ENCODE data around the gene CLEC20A. TPM values are rescaled to one million over a fixed set of nuclear protein-coding genes. Genes with fewer than 3 reads are reported as not detected.

The CLEC20A gene
- total and polyA plus RNA-seq, 12 donors: not detected

- no peak for DNase-seq
- no peak overlapping the region for H3K27ac ChIP-seq
- no peaks in the 10 kb centered on the region for H3K27me3 ChIP-seq
- H3K36me3 ChIP-seq (replicated peaks in 1 of 2): no peaks in the 10 kb centered on the region
- 69 to 88% (median 83%) methylated on average over 5 of the region's 5 CpGs for WGBS, 4 donors
- H3K4me1 ChIP-seq (replicated peaks in 1 of 2): no peaks in the 10 kb centered on the region
- TF ChIP-seq POLR2A (IDR thresholded peaks at IDR 0.05) (no peak), CTCF (IDR thresholded peaks at IDR 0.05) (no peak)
- H3K9me3 ChIP-seq (replicated peaks in 1 of 3): no peaks in the 10 kb centered on the region
- no peak overlapping the region for H3K4me3 ChIP-seq
- intact Hi-C loops (cut with DNase I): loop anchor here (5.0 kb wide), 1 partner anchor 191 kb away; no protein-coding TSS in a partner anchor
These were observed 6.1 kb upstream of the CLEC20A start for GRCh38 chr1:178502856-178503255.

- no peak for TF ChIP-seq CTCF (IDR thresholded peaks at IDR 0.05)
- TF ChIP-seq POLR2A (IDR thresholded peaks at IDR 0.05): no peak
- no peak overlapping the region for H3K27ac ChIP-seq
- intact Hi-C loops (cut with DNase I): loop anchor here (5.0 kb wide), 1 partner anchor 190 kb away; no protein-coding TSS in a partner anchor
- no peaks in the 10 kb centered on the region for H3K4me1 ChIP-seq (replicated peaks in 1 of 2)
- no peaks in the 10 kb centered on the region for H3K36me3 ChIP-seq (replicated peaks in 1 of 2)
- no peaks in the 10 kb centered on the region for H3K9me3 ChIP-seq (replicated peaks in 1 of 3)
- no peaks in the 10 kb centered on the region for H3K27me3 ChIP-seq
- 83 to 88% (median 86%) methylated on average over 3 of the region's 3 CpGs for WGBS, 4 donors
- peak in 1 of 7 donors; percentile 33 for DNase-seq
- H3K4me3 ChIP-seq: no peak overlapping the region
These were observed 5.6 kb upstream of the CLEC20A start for GRCh38 chr1:178502330-178502714.

DNA sequence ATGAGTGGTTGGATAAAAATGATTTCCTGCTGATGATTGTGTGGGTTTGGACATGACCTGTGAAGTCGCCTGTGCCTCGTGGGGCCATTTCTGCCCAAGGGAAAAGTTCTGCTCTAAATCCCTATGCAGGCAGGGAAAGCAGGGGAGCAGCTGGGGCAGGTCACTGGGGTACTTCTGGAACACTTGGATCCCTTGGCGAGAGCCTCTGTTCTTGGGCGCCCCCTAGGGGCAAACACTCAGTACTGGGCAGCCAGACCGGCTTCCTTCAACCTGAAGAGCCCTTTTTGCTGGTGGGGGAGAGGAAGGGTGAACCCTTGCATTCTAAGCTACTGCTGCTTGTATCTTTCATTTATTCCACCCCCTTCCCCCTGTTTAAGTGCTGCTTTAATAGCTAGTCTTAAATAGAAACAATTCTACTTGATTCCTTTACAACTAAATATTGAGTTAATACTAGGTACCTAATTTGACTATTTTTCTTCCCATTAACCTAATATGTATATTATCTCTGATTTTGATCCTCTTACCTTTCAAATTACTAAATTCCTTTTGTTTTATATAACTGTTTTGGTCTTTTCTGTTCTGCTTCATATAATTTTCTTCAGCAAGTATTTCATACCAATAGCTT lies 5.1 kb upstream of the CLEC20A start:
- TF ChIP-seq CTCF (IDR thresholded peaks at IDR 0.05) (peak; percentile 71 to 89 (median 83)), POLR2A (IDR thresholded peaks at IDR 0.05) (no peak)
- Histone ChIP-seq H3K27ac (no peak overlapping the region), H3K9me3 (replicated peaks in 1 of 3) (no peaks in the 10 kb centered on the region), H3K4me3 (no peak overlapping the region), H3K4me1 (replicated peaks in 1 of 2) (no peaks in the 10 kb centered on the region), H3K36me3 (replicated peaks in 1 of 2) (no peaks in the 10 kb centered on the region), H3K27me3 (no peaks in the 10 kb centered on the region)
- DNase-seq: peak; percentile 68 to 87 (median 78)
- intact Hi-C loops (cut with DNase I): loop anchor here (5.0 kb wide), 1 partner anchor 190 kb away; no protein-coding TSS in a partner anchor
- 11 to 28% (median 18%) methylated on average over 4 to 5 of the region's 5 CpGs for WGBS, 4 donors

DNA sequence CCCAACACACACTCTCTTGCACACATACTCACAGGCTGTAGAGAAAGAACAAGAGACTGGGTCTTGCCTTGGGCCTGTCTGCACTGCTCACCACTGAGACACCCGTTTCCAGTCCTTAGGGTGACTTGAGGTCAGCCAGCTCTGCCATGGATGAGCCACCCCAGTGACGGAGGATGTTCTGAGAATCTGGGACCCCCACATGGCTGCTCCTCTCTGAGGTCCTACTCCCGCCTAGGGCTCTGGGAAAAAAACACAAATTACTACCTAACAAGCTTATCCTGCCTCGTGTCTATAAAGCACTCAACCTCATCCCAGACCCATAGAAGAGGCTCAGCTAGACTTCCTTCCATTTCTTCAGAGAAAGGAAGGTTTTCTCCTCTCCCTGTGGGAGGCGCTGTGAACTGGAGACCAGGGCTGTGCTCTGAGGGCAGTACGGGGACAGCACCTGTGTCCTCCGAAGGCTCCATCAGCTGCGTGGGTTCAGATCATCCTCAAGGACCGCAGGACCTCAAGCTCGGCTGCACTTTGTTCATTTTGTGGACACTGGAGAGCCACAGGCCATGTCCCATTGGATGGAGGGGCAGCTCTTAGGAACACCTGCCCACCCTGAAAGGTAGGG lies 4.3 kb upstream of the CLEC20A start:
- Histone ChIP-seq H3K4me1 (replicated peaks in 1 of 2) (no peaks in the 10 kb centered on the region), H3K9me3 (replicated peaks in 1 of 3) (no peaks in the 10 kb centered on the region), H3K27me3 (no peaks in the 10 kb centered on the region), H3K4me3 (no peak overlapping the region), H3K27ac (no peak overlapping the region), H3K36me3 (replicated peaks in 1 of 2) (no peaks in the 10 kb centered on the region)
- TF ChIP-seq CTCF (IDR thresholded peaks at IDR 0.05) (no peak), POLR2A (IDR thresholded peaks at IDR 0.05) (no peak)
- intact Hi-C loops (cut with DNase I): loop anchor here (5.0 kb wide), 1 partner anchor 189 kb away; no protein-coding TSS in a partner anchor
- peak in 1 of 7 donors; percentile 42 for DNase-seq
- WGBS, 4 donors: 85 to 100% (median 90%) methylated on average over 7 to 10 of the region's 10 CpGs

Measured in adrenal gland (tissue), 12 donors.